NB4 (cell line): ENCODE measurements around the gene OR13C4.
"Not testable (repeated sequence)": the region's sequence is repeated elsewhere in the genome, so short reads cannot be mapped to it uniquely, and the experiment has no call there.

Experiments
- DNase-seq: peaks from one replicate; pipeline ENCODE4 v3.0.0; 2010; ENCODE audit warnings: low read depth
- H3K4me3 ChIP-seq: one replicate; pipeline ENCODE4 v1.5.1; 2011; ENCODE audit warnings: mild to moderate bottlenecking, low read depth, low read length, moderate library complexity
- MAX ChIP-seq: IDR thresholded peaks from 2 replicates; pipeline ENCODE4 v1.6.1; 2011; ENCODE audit warnings: low read depth, low read length
- MYC ChIP-seq: IDR thresholded peaks from 2 replicates; pipeline ENCODE4 v1.6.1; 2011; ENCODE audit warnings: low read depth, low read length
- POLR2A ChIP-seq: IDR thresholded peaks from 2 replicates; pipeline ENCODE4 v1.6.1; 2011; ENCODE audit warnings: mild to moderate bottlenecking; ENCODE audit not compliant: insufficient read length; ENCODE audit errors: extremely low read depth
- TF ChIP-seq, protein P1 (sequence below): IDR thresholded peaks from one replicate; pipeline ENCODE4 v1.5.1; 2012; ENCODE audit warnings: low read depth, low read length

The OR13C4 gene

DNA sequence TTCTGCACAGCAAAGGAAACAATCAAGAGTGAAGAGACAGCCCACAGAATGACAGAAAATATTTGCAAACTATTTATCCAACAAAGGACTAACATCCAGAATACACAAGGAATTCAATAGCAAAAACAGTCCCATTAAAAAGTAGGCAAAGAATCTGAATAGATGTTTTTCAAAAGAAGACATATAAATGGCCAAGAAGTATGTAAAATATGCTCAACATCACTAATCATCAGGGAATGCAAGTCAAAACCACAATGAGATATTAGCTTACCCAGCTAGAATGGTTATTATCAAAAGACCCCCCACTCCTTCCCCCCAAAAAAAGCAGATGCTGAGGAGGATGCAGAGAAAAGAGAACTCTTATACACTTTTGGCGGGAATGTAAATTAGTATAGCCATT is 28.5 kb upstream of the OR13C4 start:
- H3K4me3 ChIP-seq = no peak overlapping the region
- no peak for DNase-seq
- TF ChIP-seq MYC (no peak), MAX (no peak), POLR2A (no peak)
- TF ChIP-seq, protein P1, sequence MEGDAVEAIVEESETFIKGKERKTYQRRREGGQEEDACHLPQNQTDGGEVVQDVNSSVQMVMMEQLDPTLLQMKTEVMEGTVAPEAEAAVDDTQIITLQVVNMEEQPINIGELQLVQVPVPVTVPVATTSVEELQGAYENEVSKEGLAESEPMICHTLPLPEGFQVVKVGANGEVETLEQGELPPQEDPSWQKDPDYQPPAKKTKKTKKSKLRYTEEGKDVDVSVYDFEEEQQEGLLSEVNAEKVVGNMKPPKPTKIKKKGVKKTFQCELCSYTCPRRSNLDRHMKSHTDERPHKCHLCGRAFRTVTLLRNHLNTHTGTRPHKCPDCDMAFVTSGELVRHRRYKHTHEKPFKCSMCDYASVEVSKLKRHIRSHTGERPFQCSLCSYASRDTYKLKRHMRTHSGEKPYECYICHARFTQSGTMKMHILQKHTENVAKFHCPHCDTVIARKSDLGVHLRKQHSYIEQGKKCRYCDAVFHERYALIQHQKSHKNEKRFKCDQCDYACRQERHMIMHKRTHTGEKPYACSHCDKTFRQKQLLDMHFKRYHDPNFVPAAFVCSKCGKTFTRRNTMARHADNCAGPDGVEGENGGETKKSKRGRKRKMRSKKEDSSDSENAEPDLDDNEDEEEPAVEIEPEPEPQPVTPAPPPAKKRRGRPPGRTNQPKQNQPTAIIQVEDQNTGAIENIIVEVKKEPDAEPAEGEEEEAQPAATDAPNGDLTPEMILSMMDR = no peak

DNA sequence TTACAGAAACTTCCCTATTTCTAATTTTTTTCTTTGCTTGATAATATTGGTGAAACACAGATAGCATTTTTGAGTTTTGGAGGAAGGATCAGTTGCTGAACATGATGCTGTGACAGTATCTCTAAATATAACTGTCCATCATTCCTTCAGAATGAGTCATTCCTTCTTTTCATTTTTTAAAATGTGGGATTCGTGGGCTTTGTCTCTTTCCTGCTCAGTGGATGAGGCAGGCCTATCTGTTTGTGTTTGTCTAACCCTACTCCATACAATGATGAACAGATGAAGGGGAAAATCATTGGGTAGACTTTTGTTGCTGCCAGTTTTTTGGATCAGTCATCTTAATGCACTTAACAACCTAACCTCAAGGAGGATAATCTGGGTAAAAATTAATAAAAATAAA is 26.3 kb upstream of the OR13C4 start:
- TF ChIP-seq MYC (no peak), MAX (no peak), POLR2A (no peak)
- TF ChIP-seq, protein P1 = no peak
- DNase-seq = no peak
- no peak overlapping the region for H3K4me3 ChIP-seq

- TF ChIP-seq, protein P1 = no peak
- TF ChIP-seq MYC (no peak), POLR2A (no peak), MAX (no peak)
These were observed 17.6 kb upstream of the OR13C4 start for GRCh38 chr9:104544644-104545043.

GRCh38 chr9:104539275-104539674 is 12.3 kb upstream of the OR13C4 start:
- H3K4me3 ChIP-seq = no peak overlapping the region
- TF ChIP-seq MAX (no peak), POLR2A (no peak), MYC (no peak)
- TF ChIP-seq, protein P1 = no peak
- DNase-seq = no peak

More at GRCh38 chr9:104544644-104545043, 17.6 kb upstream of the OR13C4 start:
- DNase-seq = no peak
- H3K4me3 ChIP-seq = no peak overlapping the region

GRCh38 chr9:104536756-104537155 is 9.7 kb upstream of the OR13C4 start, which contains the start of gene OR13C3:
TSS of gene OR13C3 (minus strand) at chr9:104536856. CDS start at chr9:104536723, 133 bp downstream.
- DNase-seq = no peak
- TF ChIP-seq POLR2A (no peak), MYC (no peak), MAX (no peak)
- TF ChIP-seq, protein P1 = no peak
- H3K4me3 ChIP-seq = no peak within 1 kb of the TSS

DNA sequence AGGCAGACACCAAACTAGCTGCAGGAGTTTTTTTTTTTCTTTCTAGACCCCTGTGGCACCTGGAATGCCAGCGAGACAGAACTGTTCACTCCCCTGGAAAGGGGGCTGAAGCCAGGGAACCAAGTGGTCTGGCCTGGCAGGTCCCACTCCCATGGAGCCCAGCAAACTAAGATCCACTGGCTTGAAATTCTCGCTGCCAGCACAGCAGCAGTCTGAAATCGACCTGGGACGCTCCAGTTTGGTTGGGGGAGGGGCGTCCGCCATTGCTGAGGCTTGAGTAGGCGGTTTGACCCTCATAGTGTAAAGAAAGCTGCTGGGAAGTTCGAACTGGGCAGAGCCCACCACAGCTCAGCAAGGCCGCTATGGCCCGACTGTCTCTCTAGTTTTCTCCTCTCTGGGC is 6.8 kb downstream of the OR13C4 start:
- not testable (repeated sequence) for H3K4me3 ChIP-seq, DNase-seq
